GM12892 (cell line): Measurements from ENCODE around the gene CSTPP1.

Experiments used
- POLR2A ChIP-seq: IDR thresholded peaks from 2 replicates; pipeline ENCODE4 v1.6.1; 2011; ENCODE audit warnings: low read depth, low read length, control low read depth
- POLR2AphosphoS5 ChIP-seq: IDR thresholded peaks from 2 replicates; pipeline ENCODE4 v1.6.1; 2011; ENCODE audit warnings: low read depth, low read length, control low read depth

DNA sequence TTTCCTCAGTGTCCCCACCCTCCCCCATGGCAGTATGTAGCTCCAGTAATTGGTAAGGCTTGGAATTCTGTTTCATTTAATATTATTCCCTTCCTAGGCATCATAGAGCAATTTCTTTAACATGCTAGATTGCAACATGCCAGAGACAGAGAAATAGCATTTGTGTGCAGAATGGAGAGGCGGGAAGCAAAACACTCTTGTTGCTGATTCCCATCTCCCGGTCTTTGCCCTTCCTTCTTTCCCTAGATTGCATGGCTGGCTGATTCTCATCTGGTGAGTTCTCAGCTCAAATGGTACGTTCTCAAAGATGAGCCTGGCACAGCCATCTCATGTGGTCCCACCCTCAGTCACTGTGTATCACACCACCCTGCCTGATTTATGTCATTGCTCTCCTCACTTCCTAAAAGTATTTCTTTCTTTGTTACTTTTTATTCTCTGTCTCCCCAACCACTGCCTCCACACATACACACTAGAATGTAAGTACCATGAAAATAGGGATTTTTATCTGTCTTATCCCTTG, 173.2 kb downstream of the CSTPP1 start:
- TF ChIP-seq POLR2AphosphoS5 (no peak), POLR2A (no peak)
